Endothelial cell (in vitro differentiated cells): ENCODE results near the gene U2AF1L4. TPM values are rescaled to one million over a fixed set of nuclear protein-coding genes. Genes with fewer than 3 reads are reported as not detected.
A peak's percentile ranks its signal among the peaks of the same experiment; 100 is the strongest.

Source experiments
- DNase-seq: peaks from one replicate; pipeline ENCODE4 v3.0.0; 2021; ENCODE audit warnings: low spot score
- H3K27ac Mint-ChIP-seq: one replicate; pipeline ENCODE4 v1.8.0; 2021; ENCODE audit warnings: mixed read lengths, inconsistent platforms; ENCODE audit not compliant: unreplicated experiment
- H3K27me3 Mint-ChIP-seq: one replicate; pipeline ENCODE4 v1.8.0; 2021; ENCODE audit warnings: mild to moderate bottlenecking, moderate library complexity, mixed read lengths, inconsistent platforms; ENCODE audit not compliant: unreplicated experiment
- H3K36me3 Mint-ChIP-seq: one replicate; pipeline ENCODE4 v1.8.0; 2021; ENCODE audit warnings: mild to moderate bottlenecking, low read depth, mixed read lengths, inconsistent platforms; ENCODE audit not compliant: unreplicated experiment
- H3K4me1 Mint-ChIP-seq: one replicate; pipeline ENCODE4 v1.8.0; 2021; ENCODE audit warnings: mild to moderate bottlenecking, mixed read lengths, inconsistent platforms; ENCODE audit not compliant: unreplicated experiment
- H3K4me3 Mint-ChIP-seq: one replicate; pipeline ENCODE4 v1.8.0; 2021; ENCODE audit warnings: mild to moderate bottlenecking, mixed read lengths, inconsistent platforms; ENCODE audit not compliant: unreplicated experiment
- H3K9me3 Mint-ChIP-seq: one replicate; pipeline ENCODE4 v1.8.0; 2021; ENCODE audit warnings: mixed read lengths, inconsistent platforms; ENCODE audit not compliant: unreplicated experiment
- total RNA-seq: library from RNA; stranded (reverse); fragmentation: NEBNext Ultra II Directional; extraction: Animal tissue kit (Norgen Biotek cat#: 25700); gene quantifications from one replicate; pipeline ENCODE4 v1.2.1, GENCODE V29; 2021; ENCODE audit not compliant: unreplicated experiment
- TF ChIP-seq, protein P1 (sequence below): fragments of 200-600 bp; sonication (generic); IDR thresholded peaks from one replicate; pipeline ENCODE4 v1.5.0; 2021; ENCODE audit warnings: antibody characterized with exemption; ENCODE audit not compliant: unreplicated experiment

Gene U2AF1L4
- total RNA-seq, 1 donor from 2014 or later = 12.0 TPM

DNA sequence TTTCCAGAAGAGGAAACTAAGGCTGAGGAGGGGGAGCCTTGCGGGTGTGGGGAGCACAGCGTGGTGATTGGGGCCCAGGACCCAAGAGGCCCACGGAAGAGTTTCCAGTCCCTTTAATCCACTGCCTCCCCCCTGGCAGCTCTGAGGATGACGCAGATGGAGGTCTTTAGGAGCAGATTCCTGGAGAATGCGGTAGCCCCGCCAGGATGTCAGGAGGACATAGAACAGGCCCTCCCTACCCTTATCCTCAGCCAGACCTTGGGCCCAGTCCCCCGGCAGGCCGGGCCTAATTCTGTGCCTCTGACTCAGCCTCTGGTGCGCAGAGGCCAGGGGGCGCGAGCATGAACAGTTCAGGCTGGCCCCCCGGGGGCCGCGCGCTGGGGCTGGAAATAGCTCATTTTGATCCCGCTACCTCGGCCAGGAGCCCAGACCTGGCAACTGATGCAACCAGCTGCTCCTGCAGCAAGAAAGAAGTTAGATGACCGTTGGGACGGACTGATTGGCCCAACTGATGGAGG, 12.1 kb upstream of the U2AF1L4 start:
- H3K9me3 Mint-ChIP-seq = no peaks in the 10 kb centered on the region
- H3K27me3 Mint-ChIP-seq = peaks cover 27% of the 10 kb centered on the region
- H3K27ac Mint-ChIP-seq = no peak overlapping the region
- peak; percentile 32 for DNase-seq
- peak overlapping the region; percentile 94 for H3K4me3 Mint-ChIP-seq
- peaks cover 8% of the 10 kb centered on the region for H3K36me3 Mint-ChIP-seq
- TF ChIP-seq, protein P1, sequence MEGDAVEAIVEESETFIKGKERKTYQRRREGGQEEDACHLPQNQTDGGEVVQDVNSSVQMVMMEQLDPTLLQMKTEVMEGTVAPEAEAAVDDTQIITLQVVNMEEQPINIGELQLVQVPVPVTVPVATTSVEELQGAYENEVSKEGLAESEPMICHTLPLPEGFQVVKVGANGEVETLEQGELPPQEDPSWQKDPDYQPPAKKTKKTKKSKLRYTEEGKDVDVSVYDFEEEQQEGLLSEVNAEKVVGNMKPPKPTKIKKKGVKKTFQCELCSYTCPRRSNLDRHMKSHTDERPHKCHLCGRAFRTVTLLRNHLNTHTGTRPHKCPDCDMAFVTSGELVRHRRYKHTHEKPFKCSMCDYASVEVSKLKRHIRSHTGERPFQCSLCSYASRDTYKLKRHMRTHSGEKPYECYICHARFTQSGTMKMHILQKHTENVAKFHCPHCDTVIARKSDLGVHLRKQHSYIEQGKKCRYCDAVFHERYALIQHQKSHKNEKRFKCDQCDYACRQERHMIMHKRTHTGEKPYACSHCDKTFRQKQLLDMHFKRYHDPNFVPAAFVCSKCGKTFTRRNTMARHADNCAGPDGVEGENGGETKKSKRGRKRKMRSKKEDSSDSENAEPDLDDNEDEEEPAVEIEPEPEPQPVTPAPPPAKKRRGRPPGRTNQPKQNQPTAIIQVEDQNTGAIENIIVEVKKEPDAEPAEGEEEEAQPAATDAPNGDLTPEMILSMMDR = no peak
- peaks cover 18% of the 10 kb centered on the region for H3K4me1 Mint-ChIP-seq

DNA sequence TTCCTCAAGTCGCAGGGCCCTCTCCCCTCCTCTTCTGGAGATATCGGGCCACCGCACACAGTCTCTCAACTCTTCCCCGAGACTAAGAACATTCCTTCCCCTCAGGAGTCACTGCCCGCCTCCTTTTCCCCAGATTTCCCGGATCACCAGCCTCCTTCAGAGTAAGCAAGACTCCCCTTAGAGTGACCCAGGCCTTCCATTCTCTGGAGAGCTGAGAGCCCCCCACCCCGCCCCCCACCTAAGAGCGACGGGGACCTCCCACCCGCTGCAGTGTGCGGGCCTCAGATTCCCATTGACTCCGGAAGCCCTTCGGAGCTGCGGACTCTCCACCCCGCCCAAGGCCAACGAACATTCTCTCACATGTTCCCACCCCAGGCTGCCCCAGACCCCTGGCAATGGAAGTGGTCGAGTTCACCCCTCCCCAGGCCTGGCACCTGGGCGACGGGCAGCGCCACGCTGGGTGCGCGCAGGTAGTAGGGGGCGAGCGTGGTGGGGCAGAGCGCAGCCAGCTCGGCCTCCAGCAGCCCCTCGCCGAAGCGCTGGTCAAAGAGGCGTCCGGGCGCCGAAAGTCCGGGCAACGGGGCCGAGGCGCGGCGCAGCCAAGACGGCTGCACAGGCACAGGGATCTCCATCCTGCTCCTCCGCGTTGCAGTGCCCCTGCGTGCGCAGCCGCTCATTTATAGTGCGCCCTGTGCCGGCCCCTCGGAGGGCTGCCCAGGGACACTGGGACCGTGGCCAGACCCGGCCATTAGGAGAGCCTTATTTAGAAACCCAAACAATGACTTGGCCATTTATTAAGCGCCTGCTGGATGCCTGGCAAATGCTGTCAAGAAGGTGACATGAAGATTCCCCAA, 11.4 kb upstream of the U2AF1L4 start, which contains the start of gene HSPB6:
Gene HSPB6, minus strand, starts transcription at position 653 of the 854 bp plus-strand sequence. Its CDS starts 21 bp downstream, at position 632.
- H3K36me3 Mint-ChIP-seq = peaks cover 8% of the 10 kb centered on the region
- peak; percentile 37 for DNase-seq

DNA sequence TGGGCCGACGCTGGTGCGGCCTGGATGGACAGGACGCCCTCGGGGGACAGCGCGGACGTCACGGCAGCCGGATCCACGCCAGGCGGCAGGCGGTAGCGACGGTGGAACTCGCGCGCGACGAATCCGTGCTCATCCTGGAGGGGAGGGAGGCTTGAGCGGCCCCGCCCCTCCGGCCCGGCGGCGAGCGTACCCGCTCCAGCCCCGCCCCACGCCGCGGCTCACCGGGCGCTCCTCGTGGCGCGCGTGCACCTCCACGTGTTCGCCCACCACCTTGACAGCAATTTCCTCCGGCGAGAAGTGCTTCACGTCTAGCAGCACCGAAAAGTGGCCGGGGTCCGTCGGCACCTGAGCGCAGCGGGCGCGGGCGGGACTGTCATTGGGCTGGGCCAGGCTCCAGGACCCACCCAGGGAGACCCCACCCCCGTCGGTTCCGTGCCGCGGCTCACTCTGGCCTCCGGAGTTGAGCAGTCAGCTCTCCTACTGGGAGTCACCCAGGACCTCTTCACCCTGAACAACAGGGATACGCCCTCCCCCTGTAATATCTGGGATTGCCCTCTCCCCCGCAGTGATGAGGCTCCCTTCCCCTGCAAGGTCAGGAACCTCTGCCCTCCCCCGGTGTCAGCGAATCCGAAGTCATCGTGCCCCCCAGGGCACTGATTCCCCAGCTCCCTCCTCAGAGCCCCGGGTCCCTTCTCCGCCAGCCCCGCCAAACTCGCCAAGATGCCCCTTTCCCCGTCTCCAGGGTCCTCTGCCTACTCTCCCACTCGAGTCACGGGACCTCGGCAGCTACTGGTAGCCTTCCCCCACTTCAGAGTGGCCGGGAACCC, 10.5 kb upstream of the U2AF1L4 start:
- no peak overlapping the region for H3K27ac Mint-ChIP-seq
- DNase-seq = no peak

More for the DNA sequence above, 11.4 kb upstream of the U2AF1L4 start, which contains the start of gene HSPB6:
- Mint-ChIP-seq H3K27ac (peak within 1 kb of the TSS; percentile 86), H3K27me3 (peaks cover 25% of the 10 kb centered on the region), H3K9me3 (no peaks in the 10 kb centered on the region), H3K4me3 (peak within 1 kb of the TSS; percentile 94), H3K4me1 (peaks cover 18% of the 10 kb centered on the region)
- TF ChIP-seq, protein P1 = no peak

DNA sequence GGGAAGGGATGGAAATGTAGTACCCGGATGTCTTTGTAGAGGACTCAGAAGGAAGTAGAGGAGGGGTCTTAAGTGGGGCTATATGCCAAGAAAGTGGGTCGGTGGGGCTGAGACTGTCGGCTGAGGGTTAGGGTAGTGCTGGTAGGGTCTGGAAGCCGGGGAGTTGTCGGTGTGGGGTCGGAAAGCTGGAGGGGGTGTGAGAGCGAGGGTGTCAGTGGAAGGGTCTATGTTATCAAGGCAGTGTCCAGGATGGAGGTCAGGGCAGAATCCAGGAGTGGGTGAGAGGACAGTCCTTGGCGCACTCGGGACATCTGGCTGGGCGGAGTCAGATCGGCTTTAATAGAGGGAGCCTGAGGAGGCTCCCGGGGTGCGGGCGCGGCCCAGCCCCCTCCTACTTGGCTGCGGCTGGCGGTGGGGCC, 9.9 kb upstream of the U2AF1L4 start:
- Mint-ChIP-seq H3K27me3 (peaks cover 25% of the 10 kb centered on the region), H3K9me3 (no peaks in the 10 kb centered on the region), H3K27ac (no peak overlapping the region), H3K4me1 (peaks cover 18% of the 10 kb centered on the region), H3K4me3 (peak overlapping the region; percentile 83), H3K36me3 (peaks cover 8% of the 10 kb centered on the region)
- TF ChIP-seq, protein P1 = no peak
- DNase-seq = no peak

More for the DNA sequence above, 10.5 kb upstream of the U2AF1L4 start:
- H3K4me1 Mint-ChIP-seq = peaks cover 18% of the 10 kb centered on the region
- H3K9me3 Mint-ChIP-seq = no peaks in the 10 kb centered on the region
- H3K36me3 Mint-ChIP-seq = peaks cover 8% of the 10 kb centered on the region
- TF ChIP-seq, protein P1 = no peak
- peak overlapping the region; percentile 81 for H3K4me3 Mint-ChIP-seq
- peaks cover 25% of the 10 kb centered on the region for H3K27me3 Mint-ChIP-seq
